GM21381 (cell line): ENCODE measurements around the gene SESN3.
A peak's percentile ranks its signal among the peaks of the same experiment; 100 is the strongest.
"Not testable (repeated sequence)": the region's sequence is repeated elsewhere in the genome, so short reads cannot be mapped to it uniquely, and the experiment has no call there.

ENCODE experiments used
- ATAC-seq: cut with Tn5 transposase; IDR thresholded peaks from one replicate; pipeline ENCODE4 v1.9.1; 2021; ENCODE audit warnings: mild to moderate bottlenecking, moderate library complexity; ENCODE audit not compliant: unreplicated experiment

The SESN3 gene

DNA sequence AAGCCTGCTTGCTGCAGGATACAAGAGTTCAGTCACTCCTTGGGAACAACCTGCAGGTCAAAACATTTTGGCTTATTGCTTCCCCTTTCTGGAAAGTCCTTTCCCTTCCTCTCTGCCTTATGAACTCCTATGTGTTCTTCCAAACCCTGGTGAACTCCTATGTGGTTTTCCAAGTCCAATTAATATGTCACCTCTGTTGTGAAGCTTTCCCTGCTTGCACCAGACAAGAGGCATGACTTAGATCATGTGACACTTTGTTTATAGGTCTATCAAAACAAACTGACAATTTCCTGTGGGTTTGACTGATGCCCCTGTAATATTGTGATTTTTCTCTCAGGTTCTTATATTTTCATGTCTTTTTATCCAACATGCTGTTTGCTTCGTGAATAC lies 77.2 kb downstream of the SESN3 start:
- ATAC-seq = no peak

DNA sequence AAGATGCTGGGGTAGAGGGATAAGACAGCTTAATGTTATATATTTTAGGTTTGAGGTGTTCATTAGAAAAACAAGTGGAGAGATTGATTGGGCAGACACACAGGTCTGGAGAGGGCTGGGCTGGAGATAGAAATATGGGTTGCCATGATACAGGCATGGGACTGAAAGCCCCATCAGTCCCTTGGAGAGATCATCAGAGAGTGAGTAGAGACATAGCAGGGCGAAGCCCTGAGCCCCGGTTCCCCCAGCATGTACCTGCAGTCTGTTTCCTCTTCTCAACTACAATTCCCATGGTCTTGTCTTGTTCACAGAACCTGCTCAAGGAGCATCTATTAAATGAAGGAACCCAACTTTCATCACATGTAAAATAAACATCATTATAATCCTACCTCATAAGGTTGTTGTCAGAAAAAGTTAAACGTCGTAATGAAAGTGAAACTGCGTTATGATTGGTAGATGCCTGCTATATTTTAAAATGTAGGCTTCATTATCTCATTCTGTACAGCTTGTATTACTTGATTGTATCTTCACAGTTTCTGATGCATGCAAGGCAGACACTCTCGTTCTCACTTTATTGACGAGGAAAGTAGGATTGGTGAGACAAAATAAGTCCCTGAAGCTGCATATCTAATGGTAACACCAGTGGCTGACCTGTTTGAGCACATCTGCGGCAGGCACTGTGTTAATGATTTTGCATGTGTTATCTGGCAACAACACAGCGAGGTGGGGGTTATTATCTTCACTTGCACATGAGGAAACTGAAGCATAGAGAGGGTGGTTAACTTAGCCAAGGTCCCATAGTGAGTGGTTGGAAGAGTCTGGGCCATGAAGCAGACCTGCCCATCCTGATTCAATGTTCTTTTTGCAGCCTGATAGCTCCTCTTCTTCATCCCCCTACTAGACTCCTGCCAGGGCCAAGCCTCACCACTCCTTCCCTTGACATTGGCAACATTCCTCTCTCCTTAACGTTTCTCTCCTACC lies 77.8 kb downstream of the SESN3 start:
- ATAC-seq = no peak

- peak; percentile 89 for ATAC-seq
Measured at GRCh38 chr11:95150956-95151684, 79.9 kb downstream of the SESN3 start.

DNA sequence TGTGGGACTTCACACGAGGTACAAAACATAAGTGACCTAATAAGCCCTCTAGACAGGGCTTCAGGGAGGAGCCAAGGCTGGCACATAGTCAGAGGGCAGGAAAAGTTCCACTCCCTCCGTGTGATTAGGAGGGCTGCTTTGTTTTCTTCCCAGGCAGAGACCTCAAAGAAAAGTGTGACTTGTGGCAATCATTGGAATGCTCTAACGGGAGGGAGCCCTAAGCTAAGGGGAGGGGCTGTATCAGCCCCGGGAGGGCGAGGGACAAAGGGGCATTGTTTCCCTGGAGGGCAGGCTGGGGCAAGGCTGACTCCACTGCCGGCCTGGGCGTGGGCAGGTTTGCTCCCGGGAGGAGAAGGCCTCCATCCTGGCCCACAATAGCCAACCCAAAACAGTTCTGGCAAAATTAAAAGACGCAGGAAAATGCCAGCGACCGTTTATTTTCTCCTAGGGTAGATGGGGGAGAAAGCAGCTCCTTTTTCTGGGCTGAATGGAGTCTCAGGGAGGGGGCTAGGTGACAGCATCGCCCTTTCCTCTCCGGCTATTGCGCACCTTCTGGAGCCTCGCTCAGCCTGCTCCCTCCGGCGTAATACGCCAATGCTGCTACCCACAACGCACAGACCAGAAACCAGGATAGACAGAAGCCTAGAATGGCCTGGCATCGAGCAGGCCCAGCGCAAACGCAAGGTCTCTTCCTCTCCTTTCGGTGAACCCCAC lies 81.2 kb downstream of the SESN3 start:
- no peak for ATAC-seq

GRCh38 chr11:95148938-95149337 lies 82.1 kb downstream of the SESN3 start:
- ATAC-seq = no peak

DNA sequence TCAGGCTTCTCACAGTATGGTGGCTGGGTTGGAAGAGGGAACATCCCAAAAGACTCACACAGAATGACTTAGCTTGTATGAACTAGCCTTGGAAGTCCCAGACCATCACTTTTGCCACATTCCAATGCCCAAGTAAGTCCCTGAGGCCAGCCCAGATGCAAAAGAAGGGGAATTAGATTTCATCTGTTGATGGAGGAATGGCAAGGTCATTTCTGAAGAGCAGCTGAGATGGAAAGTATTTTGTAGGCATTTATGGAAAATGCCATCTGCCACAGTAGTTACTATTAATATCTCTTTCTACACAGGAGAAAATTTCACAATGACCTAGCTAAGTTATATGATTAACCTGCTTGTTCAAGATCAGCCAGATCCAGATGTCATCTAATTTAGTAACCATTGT lies 82.6 kb downstream of the SESN3 start:
- ATAC-seq = no peak

- no peak for ATAC-seq
Measured at GRCh38 chr11:95147364-95147905, 83.6 kb downstream of the SESN3 start.

DNA sequence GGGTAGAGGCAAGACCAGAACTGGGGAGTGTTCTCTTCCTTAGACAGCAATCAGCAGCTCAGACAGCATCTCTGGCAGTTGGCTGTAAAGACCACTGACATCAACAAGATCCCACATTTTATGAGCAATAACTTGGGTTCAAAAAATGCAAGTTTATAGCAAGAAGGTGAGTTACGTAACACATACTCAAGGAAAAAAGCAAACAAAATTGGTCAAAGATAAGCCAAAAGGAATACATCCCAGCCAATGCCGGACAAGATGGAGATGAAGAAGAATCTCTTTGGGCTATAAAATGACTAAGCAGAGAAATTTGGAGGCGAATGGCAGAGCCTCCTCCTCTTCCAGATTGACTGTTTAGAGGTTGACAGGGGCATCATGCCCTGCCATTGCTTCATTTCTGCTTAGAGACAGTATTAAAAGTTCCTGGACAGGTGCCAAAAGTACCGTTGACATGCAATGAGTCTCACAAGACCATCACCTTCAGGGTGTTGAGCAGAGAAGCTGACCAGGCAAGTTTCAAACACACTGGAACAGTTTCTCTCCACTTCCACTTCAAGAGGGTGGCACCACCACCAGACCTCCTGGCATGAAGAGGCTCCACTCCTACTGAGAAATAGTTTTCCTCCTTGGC lies 85.5 kb downstream of the SESN3 start:
- ATAC-seq = no peak

- no peak for ATAC-seq
Measured at GRCh38 chr11:95144313-95145235, 86.4 kb downstream of the SESN3 start.

- ATAC-seq = no peak
Measured at GRCh38 chr11:95143106-95143681, 87.8 kb downstream of the SESN3 start.

DNA sequence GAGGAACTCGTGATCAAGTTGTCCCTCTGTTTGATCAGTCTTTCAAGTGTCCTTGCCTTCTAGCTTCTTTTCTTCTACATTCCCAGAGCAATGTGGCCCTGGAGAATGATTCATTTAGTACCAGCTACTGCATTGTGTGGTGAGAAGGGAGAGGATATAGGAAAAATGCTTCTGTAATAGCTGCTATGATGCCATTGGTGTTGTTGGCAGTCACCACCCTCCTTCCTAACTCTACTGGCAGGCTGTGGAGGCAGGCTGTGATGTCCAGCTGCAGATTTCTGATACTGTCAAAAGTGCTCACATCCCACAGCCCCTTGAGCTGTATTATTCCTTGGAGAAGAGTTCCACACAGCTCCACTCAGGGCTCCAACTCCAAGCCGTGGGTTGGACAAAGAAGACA lies 88.6 kb downstream of the SESN3 start:
- ATAC-seq = no peak

DNA sequence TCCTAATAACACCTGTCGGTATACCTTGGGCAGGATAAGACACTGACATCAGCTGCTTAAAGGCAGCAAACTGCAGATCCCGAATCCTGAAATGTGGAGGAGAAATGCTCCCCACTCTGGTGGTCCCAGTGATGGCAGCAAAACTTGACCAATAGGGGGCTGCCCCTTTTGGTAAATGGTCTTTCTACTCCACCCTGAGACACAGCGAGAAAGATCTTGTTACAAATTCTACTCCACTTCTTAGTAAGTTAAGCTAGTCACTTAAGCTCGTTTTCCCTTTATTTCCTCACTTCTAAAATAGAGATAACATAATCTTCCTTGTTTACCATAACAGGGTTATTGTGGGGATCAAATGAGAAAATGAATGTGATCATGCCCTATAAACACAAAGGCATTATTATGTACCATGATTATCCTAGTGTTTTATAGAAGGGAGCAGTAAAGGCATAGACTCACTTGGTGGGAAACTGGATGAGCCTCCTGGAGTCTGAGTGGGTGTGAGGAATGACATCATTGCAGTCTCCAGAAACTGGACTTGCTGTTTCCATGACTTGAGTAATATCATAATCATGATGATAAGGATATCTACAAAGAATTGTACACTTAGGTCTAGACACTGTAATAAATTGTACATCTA lies 90.5 kb downstream of the SESN3 start:
- no peak for ATAC-seq

GRCh38 chr11:95138448-95138847 lies 92.6 kb downstream of the SESN3 start:
- ATAC-seq = peak; percentile 69

GRCh38 chr11:95137299-95137698 lies 93.7 kb downstream of the SESN3 start:
- no peak for ATAC-seq

- not testable (repeated sequence) for ATAC-seq
Measured at GRCh38 chr11:95136747-95137146, 94.3 kb downstream of the SESN3 start.

GRCh38 chr11:95135880-95136279 lies 95.1 kb downstream of the SESN3 start:
- ATAC-seq = no peak

- no peak for ATAC-seq
Measured at GRCh38 chr11:95135155-95135554, 95.8 kb downstream of the SESN3 start.

DNA sequence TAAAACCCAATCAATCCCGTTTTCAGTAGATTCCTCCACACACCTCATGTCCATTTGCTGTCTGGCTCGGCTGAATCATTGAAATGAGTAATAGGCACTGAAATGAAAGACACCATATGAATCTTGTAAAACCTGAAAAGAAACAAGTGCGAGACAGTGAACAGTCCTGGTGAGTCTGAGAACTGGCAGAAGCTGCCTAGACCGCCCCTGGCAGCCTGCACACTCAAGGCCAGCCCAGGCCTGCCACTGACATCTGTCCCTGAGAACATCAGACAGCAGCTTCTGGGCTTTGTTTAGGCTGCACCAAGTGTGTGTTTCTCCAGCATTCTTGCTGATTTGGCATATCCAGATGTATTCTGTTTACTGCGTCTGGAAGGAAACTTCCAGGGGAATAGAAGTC lies 96.5 kb downstream of the SESN3 start:
- no peak for ATAC-seq

GRCh38 chr11:95132956-95133355 lies 98.0 kb downstream of the SESN3 start:
- ATAC-seq = no peak
